K562 (cell line): ENCODE measurements around the gene KISS1R. TPM values are rescaled to one million over a fixed set of nuclear protein-coding genes. Genes with fewer than 3 reads are reported as not detected.
A peak's percentile ranks its signal among the peaks of the same experiment; 100 is the strongest.

Experiments used
- DACH1 ChIP-seq: fragments of 450-650 bp; IDR thresholded peaks from 2 replicates; pipeline ENCODE4 v1.6.1; 2018; ENCODE audit not compliant: partially characterized antibody
- DNMT1 ChIP-seq: fragments of 450-650 bp; IDR thresholded peaks from 2 replicates; pipeline ENCODE4 v1.6.1; 2016; ENCODE audit warnings: antibody characterized with exemption, mild to moderate bottlenecking
- ELF1 ChIP-seq: fragments of 200-800 bp; sonication (Bioruptor generic); IDR thresholded peaks from 2 replicates; pipeline ENCODE4 v1.6.1; 2016; ENCODE audit warnings: missing genetic modification characterization, missing compliant biosample characterization
- GABPA ChIP-seq: fragments of 200-800 bp; sonication (Bioruptor generic); conservative IDR thresholded peaks from 2 replicates; pipeline ENCODE4 v1.6.1; 2016; ENCODE audit warnings: low read depth, missing genetic modification characterization, missing compliant biosample characterization
- GABPB1 ChIP-seq: sonication (generic); formaldehyde crosslinking; IDR thresholded peaks from 2 replicates; pipeline ENCODE4 v1.8.0; 2022; ENCODE audit warnings: mild to moderate bottlenecking, missing genetic modification reagents
- HDAC2 ChIP-seq: fragments of 450-650 bp; IDR thresholded peaks from 2 replicates; pipeline ENCODE4 v1.6.1; 2016; ENCODE audit warnings: mild to moderate bottlenecking
- POLR2H ChIP-seq: IDR thresholded peaks from 2 replicates; pipeline ENCODE4 v1.6.1; 2016; ENCODE audit warnings: missing genetic modification characterization, low read depth, mild to moderate bottlenecking, control low read depth, missing compliant biosample characterization, moderate library complexity
- PRMT5 ChIP-seq: sonication (generic); formaldehyde crosslinking; IDR thresholded peaks from 2 replicates; pipeline ENCODE4 v1.5.0; 2020; ENCODE audit warnings: missing genetic modification reagents
- RBFOX2 ChIP-seq: fragments of 200-400 bp; formaldehyde crosslinking; IDR thresholded peaks from 2 replicates; pipeline ENCODE4 v1.6.1; 2017; ENCODE audit warnings: low read depth, mild to moderate bottlenecking, low read length, moderate library complexity
- SP1 ChIP-seq: sonication (generic); formaldehyde crosslinking; IDR thresholded peaks from 2 replicates; pipeline ENCODE4 v1.8.1; 2022; ENCODE audit warnings: mild to moderate bottlenecking, missing genetic modification reagents
- TCF3 ChIP-seq: sonication (generic); formaldehyde crosslinking; IDR thresholded peaks from 2 replicates; pipeline ENCODE4 v1.4.0; 2020; ENCODE audit warnings: mild to moderate bottlenecking, missing genetic modification reagents
- ZBTB7A ChIP-seq: IDR thresholded peaks from 2 replicates; pipeline ENCODE4 v1.6.1; 2011; ENCODE audit warnings: low read depth, mild to moderate bottlenecking, low read length, moderate library complexity, borderline replicate concordance; ENCODE audit not compliant: control insufficient read depth
- ZFX ChIP-seq: sonication (generic); formaldehyde crosslinking; IDR thresholded peaks from 2 replicates; pipeline ENCODE4 v1.8.0; 2022; ENCODE audit warnings: mild to moderate bottlenecking, missing genetic modification reagents, moderate library complexity
- polyA plus RNA-seq, 8 experiments: library from polyadenylated mRNA; depleted of rRNA in 4 of 8; stranded (reverse) in 5 of 8; unstranded in 3 of 8; fragments of >200 nt; fragmentation: Nextera tagmentation in 2 of 8; fragmentation: Illumina TruSeq in 1 of 8; extraction: Ambion mirVana in 2 of 8; extraction: Trizol in 1 of 8; gene quantifications; 2 replicates each; pipeline versions ENCODE4 v1.2.1 to v1.2.3, GENCODE V29; 2011 to 2014; ENCODE audit warnings: inconsistent platforms in 1 of 8, missing spikeins in 1 of 8
- total RNA-seq, 7 experiments: library from RNA; depleted of rRNA in 6 of 7; stranded (reverse); fragments of >200 nt in 6 of 7; fragmentation: Illumina TruSeq in 2 of 7; extraction: Trizol in 2 of 7; gene quantifications; 2 replicates each; pipeline versions ENCODE4 v1.2.1 to v1.2.3, GENCODE V29; 2011 to 2021; ENCODE audit warnings: low replicate concordance in 1 of 7
- TF ChIP-seq, protein P1 (sequence below): fragments of 450-650 bp; formaldehyde crosslinking; IDR thresholded peaks from 2 replicates; pipeline ENCODE4 v1.4.0; 2020; ENCODE audit warnings: mild to moderate bottlenecking, moderate library complexity
- TF ChIP-seq, protein P2 (sequence below): sonication (generic); formaldehyde crosslinking; IDR thresholded peaks from 2 replicates; pipeline ENCODE4 v1.9.0; 2022; ENCODE audit warnings: mild to moderate bottlenecking, missing genetic modification reagents
- TF ChIP-seq, protein P3 (sequence below), 2 experiments: fragments of 200-800 bp in 1 of 2; sonication (Bioruptor generic) in 1 of 2; sonication (generic) in 1 of 2; formaldehyde crosslinking in 1 of 2; IDR thresholded peaks in 1 of 2; conservative IDR thresholded peaks in 1 of 2; 2 replicates each; pipeline versions ENCODE4 v1.5.0 to v1.6.1; 2016 to 2020; ENCODE audit warnings: missing compliant biosample characterization in 1 of 2, missing genetic modification characterization in 1 of 2, missing genetic modification reagents in 1 of 2
- TF ChIP-seq, protein P4 (sequence below): fragments of 450-650 bp; IDR thresholded peaks from 2 replicates; pipeline ENCODE4 v1.6.1; 2017; ENCODE audit warnings: antibody characterized with exemption, mild to moderate bottlenecking

KISS1R gene
- total and polyA plus RNA-seq, 9 of the 15 experiments (the other 6 are each of a cell fraction or from before 2014, with no cell fraction given), result 0.37 to 39.4 (median 2.0) TPM

DNA sequence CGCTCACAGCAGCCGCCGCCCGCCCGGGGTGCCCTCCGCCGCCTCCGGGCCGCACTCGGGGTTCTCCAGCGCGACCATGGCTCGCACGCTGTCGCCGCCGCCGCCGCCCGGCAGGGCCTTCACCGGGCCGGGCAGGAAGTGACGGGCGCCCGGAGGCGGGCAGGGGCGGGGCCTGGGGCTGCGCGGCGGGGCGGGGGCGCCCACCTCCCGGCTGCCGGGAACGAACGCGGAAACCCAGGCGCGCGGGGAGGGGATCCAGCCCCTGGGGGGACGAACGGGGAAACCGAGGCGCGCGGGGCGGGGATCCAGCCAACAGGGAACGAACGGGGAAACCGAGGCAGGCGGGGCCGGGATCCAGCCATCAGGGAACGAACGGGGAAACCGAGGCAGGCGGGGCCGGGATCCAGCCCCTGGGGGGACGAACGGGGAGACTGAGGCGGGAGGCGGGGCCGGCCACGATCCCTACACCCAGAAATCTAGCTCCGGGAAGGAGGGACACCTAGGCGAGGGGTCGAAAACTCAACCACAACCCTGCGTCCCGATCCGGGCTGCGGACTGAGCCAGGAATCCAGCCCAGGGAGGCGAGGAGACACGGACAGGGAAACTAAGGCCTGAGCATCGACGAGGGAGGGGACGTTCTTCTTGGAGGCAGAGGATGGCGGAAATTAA, 3.9 kb upstream of the KISS1R start, which contains the start of gene R3HDM4 (continued):
- TF ChIP-seq, protein P1, sequence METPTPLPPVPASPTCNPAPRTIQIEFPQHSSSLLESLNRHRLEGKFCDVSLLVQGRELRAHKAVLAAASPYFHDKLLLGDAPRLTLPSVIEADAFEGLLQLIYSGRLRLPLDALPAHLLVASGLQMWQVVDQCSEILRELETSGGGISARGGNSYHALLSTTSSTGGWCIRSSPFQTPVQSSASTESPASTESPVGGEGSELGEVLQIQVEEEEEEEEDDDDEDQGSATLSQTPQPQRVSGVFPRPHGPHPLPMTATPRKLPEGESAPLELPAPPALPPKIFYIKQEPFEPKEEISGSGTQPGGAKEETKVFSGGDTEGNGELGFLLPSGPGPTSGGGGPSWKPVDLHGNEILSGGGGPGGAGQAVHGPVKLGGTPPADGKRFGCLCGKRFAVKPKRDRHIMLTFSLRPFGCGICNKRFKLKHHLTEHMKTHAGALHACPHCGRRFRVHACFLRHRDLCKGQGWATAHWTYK (CRISPR knock-in tag), result peak; percentile 29; the same call in 1 of the 2 replicates
- TF ChIP-seq RBFOX2 (peak; percentile 77), ZBTB7A (peak; percentile 21; the same call in 1 of the 2 replicates), TCF3 (no peak), ELF1 (peak; percentile 63), HDAC2 (no peak), ZFX (peak; percentile 57), POLR2H (0 out of 2 replicates have a peak, but pooled peaks have one; percentile 33), GABPB1 (CRISPR knock-in tag) (0 out of 2 replicates have a peak, but pooled peaks have one; percentile 42), PRMT5 (CRISPR knock-in tag) (no peak), SP1 (CRISPR knock-in tag) (peak; percentile 47; the same call in 1 of the 2 replicates), DNMT1 (no peak), GABPA (tag) (peak; percentile 91), DACH1 (no peak)
- TF ChIP-seq, protein P2, sequence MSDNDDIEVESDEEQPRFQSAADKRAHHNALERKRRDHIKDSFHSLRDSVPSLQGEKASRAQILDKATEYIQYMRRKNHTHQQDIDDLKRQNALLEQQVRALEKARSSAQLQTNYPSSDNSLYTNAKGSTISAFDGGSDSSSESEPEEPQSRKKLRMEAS, result no peak; the same call in 1 of the 2 replicates
- TF ChIP-seq, protein P3, sequence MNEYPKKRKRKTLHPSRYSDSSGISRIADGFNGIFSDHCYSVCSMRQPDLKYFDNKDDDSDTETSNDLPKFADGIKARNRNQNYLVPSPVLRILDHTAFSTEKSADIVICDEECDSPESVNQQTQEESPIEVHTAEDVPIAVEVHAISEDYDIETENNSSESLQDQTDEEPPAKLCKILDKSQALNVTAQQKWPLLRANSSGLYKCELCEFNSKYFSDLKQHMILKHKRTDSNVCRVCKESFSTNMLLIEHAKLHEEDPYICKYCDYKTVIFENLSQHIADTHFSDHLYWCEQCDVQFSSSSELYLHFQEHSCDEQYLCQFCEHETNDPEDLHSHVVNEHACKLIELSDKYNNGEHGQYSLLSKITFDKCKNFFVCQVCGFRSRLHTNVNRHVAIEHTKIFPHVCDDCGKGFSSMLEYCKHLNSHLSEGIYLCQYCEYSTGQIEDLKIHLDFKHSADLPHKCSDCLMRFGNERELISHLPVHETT (CRISPR knock-in tag; conservative IDR thresholded peaks at IDR 0.05 in 1 of 2, IDR thresholded peaks at IDR 0.05 in 1 of 2), result peak in 1 of 2 experiments; percentile 99; a peak in 2 of 4 replicates
- TF ChIP-seq, protein P4, sequence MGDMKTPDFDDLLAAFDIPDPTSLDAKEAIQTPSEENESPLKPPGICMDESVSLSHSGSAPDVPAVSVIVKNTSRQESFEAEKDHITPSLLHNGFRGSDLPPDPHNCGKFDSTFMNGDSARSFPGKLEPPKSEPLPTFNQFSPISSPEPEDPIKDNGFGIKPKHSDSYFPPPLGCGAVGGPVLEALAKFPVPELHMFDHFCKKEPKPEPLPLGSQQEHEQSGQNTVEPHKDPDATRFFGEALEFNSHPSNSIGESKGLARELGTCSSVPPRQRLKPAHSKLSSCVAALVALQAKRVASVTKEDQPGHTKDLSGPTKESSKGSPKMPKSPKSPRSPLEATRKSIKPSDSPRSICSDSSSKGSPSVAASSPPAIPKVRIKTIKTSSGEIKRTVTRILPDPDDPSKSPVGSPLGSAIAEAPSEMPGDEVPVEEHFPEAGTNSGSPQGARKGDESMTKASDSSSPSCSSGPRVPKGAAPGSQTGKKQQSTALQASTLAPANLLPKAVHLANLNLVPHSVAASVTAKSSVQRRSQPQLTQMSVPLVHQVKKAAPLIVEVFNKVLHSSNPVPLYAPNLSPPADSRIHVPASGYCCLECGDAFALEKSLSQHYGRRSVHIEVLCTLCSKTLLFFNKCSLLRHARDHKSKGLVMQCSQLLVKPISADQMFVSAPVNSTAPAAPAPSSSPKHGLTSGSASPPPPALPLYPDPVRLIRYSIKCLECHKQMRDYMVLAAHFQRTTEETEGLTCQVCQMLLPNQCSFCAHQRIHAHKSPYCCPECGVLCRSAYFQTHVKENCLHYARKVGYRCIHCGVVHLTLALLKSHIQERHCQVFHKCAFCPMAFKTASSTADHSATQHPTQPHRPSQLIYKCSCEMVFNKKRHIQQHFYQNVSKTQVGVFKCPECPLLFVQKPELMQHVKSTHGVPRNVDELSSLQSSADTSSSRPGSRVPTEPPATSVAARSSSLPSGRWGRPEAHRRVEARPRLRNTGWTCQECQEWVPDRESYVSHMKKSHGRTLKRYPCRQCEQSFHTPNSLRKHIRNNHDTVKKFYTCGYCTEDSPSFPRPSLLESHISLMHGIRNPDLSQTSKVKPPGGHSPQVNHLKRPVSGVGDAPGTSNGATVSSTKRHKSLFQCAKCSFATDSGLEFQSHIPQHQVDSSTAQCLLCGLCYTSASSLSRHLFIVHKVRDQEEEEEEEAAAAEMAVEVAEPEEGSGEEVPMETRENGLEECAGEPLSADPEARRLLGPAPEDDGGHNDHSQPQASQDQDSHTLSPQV, result 0 out of 2 replicates have a peak, but pooled peaks have one; percentile 23
